HepG2 (cell line): ENCODE measurements around the gene TOM1L1.

ENCODE experiments used
- AFF4 ChIP-seq: sonication (generic); formaldehyde crosslinking; IDR thresholded peaks from 2 replicates; pipeline ENCODE4 v1.4.0; 2020; ENCODE audit warnings: missing genetic modification reagents
- BCL3 ChIP-seq: sonication (generic); formaldehyde crosslinking; IDR thresholded peaks from 2 replicates; pipeline ENCODE4 v1.5.1; 2020; ENCODE audit warnings: mild to moderate bottlenecking, missing genetic modification reagents, moderate library complexity
- CTCF ChIP-seq: sonication (generic); formaldehyde crosslinking; IDR thresholded peaks from 2 replicates; pipeline ENCODE4 v1.5.0; 2020; ENCODE audit warnings: mild to moderate bottlenecking, missing genetic modification reagents, moderate library complexity
- DPF2 ChIP-seq: sonication (generic); formaldehyde crosslinking; IDR thresholded peaks from 2 replicates; pipeline ENCODE4 v1.4.0; 2020; ENCODE audit warnings: mild to moderate bottlenecking, low read depth, missing genetic modification reagents, borderline replicate concordance
- MAX ChIP-seq: IDR thresholded peaks from 2 replicates; pipeline ENCODE4 v1.6.1; 2012; ENCODE audit warnings: inconsistent platforms
- MXI1 ChIP-seq: IDR thresholded peaks from 3 replicates; pipeline ENCODE4 v1.6.1; 2012; ENCODE audit warnings: low read depth, low read length, inconsistent platforms, borderline replicate concordance
- POLR2A ChIP-seq, 2 experiments: IDR thresholded peaks; 2 replicates each; pipeline ENCODE4 v1.6.1; 2011; ENCODE audit warnings: low read depth in 2 of 2, low read length in 2 of 2, mild to moderate bottlenecking in 1 of 2, moderate library complexity in 1 of 2; ENCODE audit not compliant: insufficient read depth in 1 of 2
- SRSF1 ChIP-seq: fragments of 200-400 bp; formaldehyde crosslinking; optimal IDR thresholded peaks from 2 replicates; pipeline ENCODE3; 2017; ENCODE audit warnings: mild to moderate bottlenecking, low read depth, low read length, moderate library complexity
- USF2 ChIP-seq, 2 experiments: sonication (generic) in 1 of 2; formaldehyde crosslinking in 1 of 2; IDR thresholded peaks; 2 replicates each; pipeline versions ENCODE4 v1.5.1 to v1.6.1; 2011 to 2020; ENCODE audit warnings: borderline replicate concordance in 1 of 2, low read depth in 1 of 2, low read length in 1 of 2, mild to moderate bottlenecking in 1 of 2, missing genetic modification reagents in 1 of 2, moderate library complexity in 1 of 2
- YY1 ChIP-seq: IDR thresholded peaks from 2 replicates; pipeline ENCODE4 v1.6.1; 2011; ENCODE audit warnings: low read length, low read depth, moderate library complexity, mild to moderate bottlenecking; ENCODE audit not compliant: insufficient read depth, insufficient replicate concordance
- ZNF281 ChIP-seq: sonication (generic); formaldehyde crosslinking; IDR thresholded peaks from 2 replicates; pipeline ENCODE4 v1.4.0; 2020; ENCODE audit warnings: missing genetic modification reagents, borderline replicate concordance
- ZSCAN21 ChIP-seq: sonication (generic); formaldehyde crosslinking; IDR thresholded peaks from 2 replicates; pipeline ENCODE4 v1.8.0; 2022; ENCODE audit warnings: mild to moderate bottlenecking, missing genetic modification reagents, moderate library complexity, borderline replicate concordance

- TF ChIP-seq ZNF281 (CRISPR knock-in tag) (no peak), USF2 (IDR thresholded peaks at IDR 0.05; ENCODE audit: low read depth, low read length) (no peak), USF2 (CRISPR knock-in tag; IDR thresholded peaks at IDR 0.05; ENCODE audit: borderline replicate concordance) (no peak), POLR2A (IDR thresholded peaks at IDR 0.05; ENCODE audit: insufficient read depth in 1 of 2, low read depth in 2 of 2, low read length in 2 of 2) (no peak), CTCF (CRISPR knock-in tag) (no peak), BCL3 (CRISPR knock-in tag) (no peak), MXI1 (0 out of 3 replicates have a peak, but pooled peaks have one; percentile 19), YY1 (no peak), AFF4 (CRISPR knock-in tag) (no peak), ZSCAN21 (no peak), SRSF1 (no peak), MAX (no peak), DPF2 (CRISPR knock-in tag) (no peak)
Observed at GRCh38 chr17:54971147-54971546, 70.5 kb downstream of the TOM1L1 start.
